ENCODE measurements around the gene KERA.

- no peak for TF ChIP-seq EP300 (IDR thresholded peaks at IDR 0.05; ENCODE audit: low read depth)
- TF ChIP-seq, protein P1, sequence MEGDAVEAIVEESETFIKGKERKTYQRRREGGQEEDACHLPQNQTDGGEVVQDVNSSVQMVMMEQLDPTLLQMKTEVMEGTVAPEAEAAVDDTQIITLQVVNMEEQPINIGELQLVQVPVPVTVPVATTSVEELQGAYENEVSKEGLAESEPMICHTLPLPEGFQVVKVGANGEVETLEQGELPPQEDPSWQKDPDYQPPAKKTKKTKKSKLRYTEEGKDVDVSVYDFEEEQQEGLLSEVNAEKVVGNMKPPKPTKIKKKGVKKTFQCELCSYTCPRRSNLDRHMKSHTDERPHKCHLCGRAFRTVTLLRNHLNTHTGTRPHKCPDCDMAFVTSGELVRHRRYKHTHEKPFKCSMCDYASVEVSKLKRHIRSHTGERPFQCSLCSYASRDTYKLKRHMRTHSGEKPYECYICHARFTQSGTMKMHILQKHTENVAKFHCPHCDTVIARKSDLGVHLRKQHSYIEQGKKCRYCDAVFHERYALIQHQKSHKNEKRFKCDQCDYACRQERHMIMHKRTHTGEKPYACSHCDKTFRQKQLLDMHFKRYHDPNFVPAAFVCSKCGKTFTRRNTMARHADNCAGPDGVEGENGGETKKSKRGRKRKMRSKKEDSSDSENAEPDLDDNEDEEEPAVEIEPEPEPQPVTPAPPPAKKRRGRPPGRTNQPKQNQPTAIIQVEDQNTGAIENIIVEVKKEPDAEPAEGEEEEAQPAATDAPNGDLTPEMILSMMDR (IDR thresholded peaks at IDR 0.05): no peak
Observed at GRCh38 chr12:91103101-91103500, 45.3 kb upstream of the KERA start.
